IMR-90 (cell line): Measurements from ENCODE around the gene LAMB1. TPM values are rescaled to one million over a fixed set of nuclear protein-coding genes. Genes with fewer than 3 reads are reported as not detected.

Source experiments
- ATAC-seq: fragments of 200-7000 bp; cut with Tn5 transposase; 2 replicates; pipeline ENCODE4 v1.9.1; 2020; ENCODE audit warnings: low read depth, mild to moderate bottlenecking, moderate library complexity
- BruUV-seq: library from RNA; stranded (reverse); fragments of 400-500 nt; replicated peaks from 2 replicates; lab custom pipeline; 2021; lab: Mats Ljungman, UMichigan
- CTCF ChIA-PET: fragments of 300-600 bp; formaldehyde crosslinking; extraction: SDS; loops from one replicate; lab custom pipeline; 2021; ENCODE audit warnings: antibody characterized with exemption; lab: Yijun Ruan, JAX
- POLR2A ChIA-PET: fragments of 300-600 bp; sonication (Branson Sonifier 250); formaldehyde crosslinking; loops from one replicate; lab custom pipeline; 2022; ENCODE audit warnings: antibody characterized with exemption; ENCODE audit not compliant: unreplicated experiment; lab: Charles Lee
- DNase-seq: peaks from one replicate; pipeline ENCODE4 v3.0.0; 2013
- H2AFZ ChIP-seq: replicated peaks from 2 replicates; pipeline ENCODE3; 2013; ENCODE audit warnings: low read length, mild to moderate bottlenecking; ENCODE audit not compliant: poor library complexity
- H2AK5ac ChIP-seq: 2 replicates; pipeline ENCODE4 v1.6.1; 2013; ENCODE audit warnings: low read depth, low read length, inconsistent platforms
- H2AK9ac ChIP-seq: replicated peaks from 2 replicates; pipeline ENCODE3; 2013; ENCODE audit warnings: mild to moderate bottlenecking, low read depth, low read length, moderate library complexity; ENCODE audit not compliant: poor library complexity
- H2BK120ac ChIP-seq: 2 replicates; pipeline ENCODE4 v1.6.1; 2013; ENCODE audit warnings: low read depth, low read length, inconsistent platforms
- H2BK15ac ChIP-seq: 3 replicates; pipeline ENCODE4 v1.6.1; 2013; ENCODE audit warnings: low read depth, low read length, inconsistent platforms
- H2BK20ac ChIP-seq: 2 replicates; pipeline ENCODE4 v1.6.1; 2013; ENCODE audit warnings: low read depth, mild to moderate bottlenecking, inconsistent platforms, low read length, moderate library complexity
- H2BK5ac ChIP-seq: 2 replicates; pipeline ENCODE4 v1.6.1; 2013; ENCODE audit warnings: mild to moderate bottlenecking, low read depth, low read length, inconsistent platforms; ENCODE audit not compliant: poor library complexity, severe bottlenecking
- H3K14ac ChIP-seq: replicated peaks from 2 replicates; pipeline ENCODE4 v1.6.1; 2013; ENCODE audit warnings: low read depth, low read length, inconsistent platforms
- H3K18ac ChIP-seq: 2 replicates; pipeline ENCODE4 v1.6.1; 2013; ENCODE audit warnings: low read depth, low read length, control low read depth
- H3K23ac ChIP-seq: 2 replicates; pipeline ENCODE4 v1.6.1; 2013; ENCODE audit warnings: low read depth, low read length, inconsistent platforms
- H3K27ac ChIP-seq: 2 replicates; pipeline ENCODE4 v1.5.1; 2013; ENCODE audit warnings: mild to moderate bottlenecking, control low read depth, low read length; ENCODE audit not compliant: insufficient read depth
- H3K27me3 ChIP-seq: 2 replicates; pipeline ENCODE4 v1.6.1; 2013; ENCODE audit warnings: low read length; ENCODE audit not compliant: control insufficient read depth, insufficient read depth
- H3K36me3 ChIP-seq: 2 replicates; pipeline ENCODE4 v1.6.1; 2013; ENCODE audit warnings: low read length, mixed read lengths; ENCODE audit not compliant: control insufficient read depth, insufficient read depth
- H3K4ac ChIP-seq: 2 replicates; pipeline ENCODE4 v1.6.1; 2013; ENCODE audit warnings: low read depth, low read length, inconsistent platforms
- H3K4me1 ChIP-seq: 2 replicates; pipeline ENCODE4 v1.6.1; 2013; ENCODE audit warnings: low read length, mixed read lengths; ENCODE audit not compliant: control insufficient read depth, insufficient read depth
- H3K4me2 ChIP-seq: 2 replicates; pipeline ENCODE4 v1.6.1; 2013; ENCODE audit warnings: low read depth, mild to moderate bottlenecking, control low read depth, low read length, moderate library complexity
- H3K4me3 ChIP-seq: 2 replicates; pipeline ENCODE4 v1.5.1; 2013; ENCODE audit warnings: low read depth, mild to moderate bottlenecking, control low read depth, low read length, moderate library complexity; ENCODE audit not compliant: insufficient read depth
- H3K56ac ChIP-seq: 2 replicates; pipeline ENCODE4 v1.6.1; 2013; ENCODE audit warnings: low read length, inconsistent platforms; ENCODE audit not compliant: insufficient read depth; ENCODE audit errors: extremely low read depth
- H3K79me1 ChIP-seq, 2 experiments: 2 replicates each; pipeline ENCODE4 v1.6.1; 2013; ENCODE audit warnings: low read length in 2 of 2, inconsistent platforms in 1 of 2, low read depth in 1 of 2
- H3K9ac ChIP-seq: 2 replicates; pipeline ENCODE4 v1.6.1; 2013; ENCODE audit warnings: low read depth, low read length, control low read depth
- H3K9me1 ChIP-seq: 2 replicates; pipeline ENCODE4 v1.6.1; 2013; ENCODE audit warnings: low read length, inconsistent platforms; ENCODE audit not compliant: insufficient read depth
- H3K9me3 ChIP-seq: 2 replicates; pipeline ENCODE4 v1.6.1; 2013; ENCODE audit warnings: low read length; ENCODE audit not compliant: control insufficient read depth, insufficient read depth
- H4K20me1 ChIP-seq: 2 replicates; pipeline ENCODE4 v1.6.1; 2013; ENCODE audit warnings: low read length, inconsistent platforms; ENCODE audit not compliant: insufficient read depth
- H4K5ac ChIP-seq: 2 replicates; pipeline ENCODE4 v1.6.1; 2013; ENCODE audit warnings: mild to moderate bottlenecking, low read depth, low read length, control low read depth
- H4K8ac ChIP-seq, 2 experiments: 2 replicates each; pipeline ENCODE4 v1.6.1; 2013; ENCODE audit warnings: low read depth in 2 of 2, low read length in 2 of 2, control low read depth in 1 of 2, inconsistent platforms in 1 of 2
- H4K91ac ChIP-seq: 2 replicates; pipeline ENCODE4 v1.6.1; 2013; ENCODE audit warnings: low read depth, low read length, inconsistent platforms; ENCODE audit not compliant: insufficient read depth
- BHLHE40 ChIP-seq: fragments of 150-350 bp; IDR thresholded peaks from 2 replicates; pipeline ENCODE4 v1.6.1; 2016; ENCODE audit warnings: mild to moderate bottlenecking, low read depth, low read length
- CHD1 ChIP-seq: IDR thresholded peaks from 2 replicates; pipeline ENCODE4 v1.6.1; 2012; ENCODE audit warnings: low read depth, low read length, improper control_type of control experiment
- FOS ChIP-seq: fragments of 150-350 bp; IDR thresholded peaks from 2 replicates; pipeline ENCODE4 v1.6.1; 2016; ENCODE audit warnings: low read depth, low read length
- MAFK ChIP-seq: IDR thresholded peaks from 2 replicates; pipeline ENCODE4 v1.6.1; 2012; ENCODE audit warnings: low read depth, low read length, improper control_type of control experiment
- MAZ ChIP-seq: IDR thresholded peaks from 2 replicates; pipeline ENCODE4 v1.6.1; 2012; ENCODE audit warnings: low read depth, mild to moderate bottlenecking, low read length, improper control_type of control experiment, moderate library complexity, borderline replicate concordance
- POLR2A ChIP-seq: IDR thresholded peaks from 2 replicates; pipeline ENCODE4 v1.6.1; 2012; ENCODE audit warnings: mild to moderate bottlenecking, low read depth, low read length
- RCOR1 ChIP-seq: IDR thresholded peaks from 2 replicates; pipeline ENCODE4 v1.6.1; 2012; ENCODE audit warnings: mild to moderate bottlenecking, low read length, improper control_type of control experiment; ENCODE audit not compliant: insufficient replicate concordance
- SMC3 ChIP-seq: fragments of 150-350 bp; IDR thresholded peaks from 2 replicates; pipeline ENCODE4 v1.6.1; 2016; ENCODE audit warnings: low read depth, mild to moderate bottlenecking, antibody characterized with exemption, low read length, moderate library complexity
- WGBS, 2 experiments: methylation state at CpG; one replicate each; pipeline versions ENCODE4 v1.1.5 to v1.1.7; 2013; ENCODE audit warnings: missing lambda C conversion rate in 2 of 2; ENCODE audit not compliant: insufficient read length in 1 of 2; ENCODE audit errors: extremely low coverage in 2 of 2; 5-methylcytosine and 5-hydroxymethylcytosine counted together
- dilution Hi-C: fragments of 300-500 bp; cut with HindIII; formaldehyde crosslinking; loops from one replicate; pipeline ENCODE4 v1.14.3; 2018; ENCODE audit warnings: low sequenced_read_pairs; ENCODE audit not compliant: unreplicated experiment
- in situ Hi-C: fragments of 300-500 bp; cut with MboI; formaldehyde crosslinking; loops from 3 replicates; pipeline ENCODE4 v1.14.3; 2019; ENCODE audit warnings: low sequenced_read_pairs, inconsistent platforms, mixed read lengths
- intact Hi-C: fragments of 100-400 bp; cut with micrococcal nuclease; formaldehyde crosslinking; loops from 2 replicates; pipeline ENCODE4 v1.10.0; 2022
- polyA plus RNA-seq, 3 experiments: library from polyadenylated mRNA; depleted of rRNA; stranded (reverse); fragments of >200 nt; gene quantifications; 2 replicates each; pipeline ENCODE4 v1.2.3, GENCODE V29; 2012; ENCODE audit warnings: low replicate concordance in 1 of 3
- total RNA-seq: library from RNA; depleted of rRNA; stranded (reverse); fragments of >200 nt; gene quantifications from 2 replicates; pipeline ENCODE4 v1.2.3, GENCODE V29; 2012
- TF ChIP-seq, protein P1 (sequence below): conservative IDR thresholded peaks from 2 replicates; pipeline ENCODE4 v1.5.1; 2012; ENCODE audit warnings: mild to moderate bottlenecking, low read depth, low read length, improper control_type of control experiment
- TF ChIP-seq, protein P2 (sequence below): fragments of 150-350 bp; IDR thresholded peaks from 2 replicates; pipeline ENCODE4 v1.6.1; 2016; ENCODE audit warnings: low read depth, mild to moderate bottlenecking, low read length, moderate library complexity, borderline replicate concordance

The LAMB1 gene
- total and polyA plus RNA-seq, 2 of the 4 experiments (the other 2 are of a cell fraction) = 114 to 117 TPM

DNA sequence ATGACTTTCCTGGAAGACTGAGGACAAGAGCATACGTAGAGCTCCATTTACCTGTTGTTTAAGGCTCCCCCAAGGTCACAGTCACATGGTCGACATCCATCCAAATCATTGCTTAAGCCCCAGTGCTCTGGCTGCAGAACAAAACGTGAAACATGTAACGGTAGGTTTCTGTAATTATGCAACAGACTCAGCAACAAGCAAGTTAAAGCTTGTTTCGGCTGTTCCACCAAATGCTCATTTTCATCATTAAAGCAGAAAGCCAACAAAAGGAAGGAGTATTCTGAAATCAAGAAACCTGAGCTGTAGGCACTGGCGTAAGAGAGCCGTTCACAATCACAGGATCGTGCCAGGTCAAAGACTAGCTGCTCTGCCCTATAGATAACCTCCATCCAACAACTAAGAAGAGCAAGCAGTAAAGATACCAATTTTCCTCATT lies 30.0 kb downstream of the LAMB1 start:
- Histone ChIP-seq H3K9me3 (no peaks in the 10 kb centered on the region), H3K4me1 (peaks cover 7% of the 10 kb centered on the region), H2BK15ac (no peak overlapping the region), H3K4me3 (no peak overlapping the region), H2AK5ac (no peak overlapping the region), H3K4me2 (no peak overlapping the region), H2BK120ac (no peak overlapping the region), H3K79me1 (peaks cover 4 to 37% of the 10 kb centered on the region in 2 experiments; a peak in 3 of 4 replicates), H2AFZ (no peak overlapping the region), H2BK20ac (no peak overlapping the region), H3K36me3 (peaks cover 64% of the 10 kb centered on the region), H3K14ac (no peak overlapping the region), H4K20me1 (0 out of 2 replicates have a peak, but pooled peaks cover 3% of the 10 kb centered on the region), H3K23ac (no peak overlapping the region), H2BK5ac (no peak overlapping the region), H3K4ac (no peak overlapping the region), H3K18ac (no peak overlapping the region), H3K9me1 (peaks cover 12% of the 10 kb centered on the region), H2AK9ac (no peak overlapping the region), H4K5ac (no peak overlapping the region), H3K27me3 (no peaks in the 10 kb centered on the region), H3K27ac (no peak overlapping the region), H4K8ac (no peak overlapping the region), H4K91ac (no peak overlapping the region), H3K56ac (no peak overlapping the region), H3K9ac (no peak overlapping the region)
- in situ Hi-C loops = no loop called here
- BruUV-seq = no TSS peak
- 91% methylated on average over 6 of the region's 8 CpGs; no CpG with 5 or more reads in 1 of the 2 experiments for WGBS, 2 experiments
- CTCF ChIA-PET = no interaction called here
- TF ChIP-seq, protein P1, sequence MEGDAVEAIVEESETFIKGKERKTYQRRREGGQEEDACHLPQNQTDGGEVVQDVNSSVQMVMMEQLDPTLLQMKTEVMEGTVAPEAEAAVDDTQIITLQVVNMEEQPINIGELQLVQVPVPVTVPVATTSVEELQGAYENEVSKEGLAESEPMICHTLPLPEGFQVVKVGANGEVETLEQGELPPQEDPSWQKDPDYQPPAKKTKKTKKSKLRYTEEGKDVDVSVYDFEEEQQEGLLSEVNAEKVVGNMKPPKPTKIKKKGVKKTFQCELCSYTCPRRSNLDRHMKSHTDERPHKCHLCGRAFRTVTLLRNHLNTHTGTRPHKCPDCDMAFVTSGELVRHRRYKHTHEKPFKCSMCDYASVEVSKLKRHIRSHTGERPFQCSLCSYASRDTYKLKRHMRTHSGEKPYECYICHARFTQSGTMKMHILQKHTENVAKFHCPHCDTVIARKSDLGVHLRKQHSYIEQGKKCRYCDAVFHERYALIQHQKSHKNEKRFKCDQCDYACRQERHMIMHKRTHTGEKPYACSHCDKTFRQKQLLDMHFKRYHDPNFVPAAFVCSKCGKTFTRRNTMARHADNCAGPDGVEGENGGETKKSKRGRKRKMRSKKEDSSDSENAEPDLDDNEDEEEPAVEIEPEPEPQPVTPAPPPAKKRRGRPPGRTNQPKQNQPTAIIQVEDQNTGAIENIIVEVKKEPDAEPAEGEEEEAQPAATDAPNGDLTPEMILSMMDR = no peak
- TF ChIP-seq CHD1 (no peak), MAFK (no peak), MAZ (no peak), BHLHE40 (no peak), SMC3 (no peak), FOS (no peak), RCOR1 (no peak), POLR2A (no peak)
- TF ChIP-seq, protein P2, sequence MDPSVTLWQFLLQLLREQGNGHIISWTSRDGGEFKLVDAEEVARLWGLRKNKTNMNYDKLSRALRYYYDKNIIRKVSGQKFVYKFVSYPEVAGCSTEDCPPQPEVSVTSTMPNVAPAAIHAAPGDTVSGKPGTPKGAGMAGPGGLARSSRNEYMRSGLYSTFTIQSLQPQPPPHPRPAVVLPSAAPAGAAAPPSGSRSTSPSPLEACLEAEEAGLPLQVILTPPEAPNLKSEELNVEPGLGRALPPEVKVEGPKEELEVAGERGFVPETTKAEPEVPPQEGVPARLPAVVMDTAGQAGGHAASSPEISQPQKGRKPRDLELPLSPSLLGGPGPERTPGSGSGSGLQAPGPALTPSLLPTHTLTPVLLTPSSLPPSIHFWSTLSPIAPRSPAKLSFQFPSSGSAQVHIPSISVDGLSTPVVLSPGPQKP = no peak
- ATAC-seq = no peak
- no peak for DNase-seq
- intact Hi-C loops = no loop called here
- POLR2A ChIA-PET = interaction anchor here (1.2 kb wide), 1 partner anchor 25 kb away, joined by 4 read pairs; no protein-coding TSS in a partner anchor
- dilution Hi-C loops = no loop called here
